IMR-90 (cell line): Measurements from ENCODE around the gene STPG4. TPM values are rescaled to one million over a fixed set of nuclear protein-coding genes. Genes with fewer than 3 reads are reported as not detected.

ENCODE experiments used
- ATAC-seq: fragments of 200-7000 bp; cut with Tn5 transposase; 2 replicates; pipeline ENCODE4 v1.9.1; 2020; ENCODE audit warnings: low read depth, mild to moderate bottlenecking, moderate library complexity
- BruUV-seq: library from RNA; stranded (reverse); fragments of 400-500 nt; replicated peaks from 2 replicates; lab custom pipeline; 2021; lab: Mats Ljungman, UMichigan
- CTCF ChIA-PET: fragments of 300-600 bp; formaldehyde crosslinking; extraction: SDS; loops from one replicate; lab custom pipeline; 2021; ENCODE audit warnings: antibody characterized with exemption; lab: Yijun Ruan, JAX
- POLR2A ChIA-PET: fragments of 300-600 bp; sonication (Branson Sonifier 250); formaldehyde crosslinking; loops from one replicate; lab custom pipeline; 2022; ENCODE audit warnings: antibody characterized with exemption; ENCODE audit not compliant: unreplicated experiment; lab: Charles Lee
- DNase-seq: peaks from one replicate; pipeline ENCODE4 v3.0.0; 2013
- H2AFZ ChIP-seq: replicated peaks from 2 replicates; pipeline ENCODE3; 2013; ENCODE audit warnings: low read length, mild to moderate bottlenecking; ENCODE audit not compliant: poor library complexity
- H2AK5ac ChIP-seq: 2 replicates; pipeline ENCODE4 v1.6.1; 2013; ENCODE audit warnings: low read depth, low read length, inconsistent platforms
- H2AK9ac ChIP-seq: replicated peaks from 2 replicates; pipeline ENCODE3; 2013; ENCODE audit warnings: mild to moderate bottlenecking, low read depth, low read length, moderate library complexity; ENCODE audit not compliant: poor library complexity
- H2BK120ac ChIP-seq: 2 replicates; pipeline ENCODE4 v1.6.1; 2013; ENCODE audit warnings: low read depth, low read length, inconsistent platforms
- H2BK15ac ChIP-seq: 3 replicates; pipeline ENCODE4 v1.6.1; 2013; ENCODE audit warnings: low read depth, low read length, inconsistent platforms
- H2BK20ac ChIP-seq: 2 replicates; pipeline ENCODE4 v1.6.1; 2013; ENCODE audit warnings: low read depth, mild to moderate bottlenecking, inconsistent platforms, low read length, moderate library complexity
- H2BK5ac ChIP-seq: 2 replicates; pipeline ENCODE4 v1.6.1; 2013; ENCODE audit warnings: mild to moderate bottlenecking, low read depth, low read length, inconsistent platforms; ENCODE audit not compliant: poor library complexity, severe bottlenecking
- H3K14ac ChIP-seq: replicated peaks from 2 replicates; pipeline ENCODE4 v1.6.1; 2013; ENCODE audit warnings: low read depth, low read length, inconsistent platforms
- H3K18ac ChIP-seq: 2 replicates; pipeline ENCODE4 v1.6.1; 2013; ENCODE audit warnings: low read depth, low read length, control low read depth
- H3K23ac ChIP-seq: 2 replicates; pipeline ENCODE4 v1.6.1; 2013; ENCODE audit warnings: low read depth, low read length, inconsistent platforms
- H3K27ac ChIP-seq: 2 replicates; pipeline ENCODE4 v1.5.1; 2013; ENCODE audit warnings: mild to moderate bottlenecking, control low read depth, low read length; ENCODE audit not compliant: insufficient read depth
- H3K27me3 ChIP-seq: 2 replicates; pipeline ENCODE4 v1.6.1; 2013; ENCODE audit warnings: low read length; ENCODE audit not compliant: control insufficient read depth, insufficient read depth
- H3K36me3 ChIP-seq: 2 replicates; pipeline ENCODE4 v1.6.1; 2013; ENCODE audit warnings: low read length, mixed read lengths; ENCODE audit not compliant: control insufficient read depth, insufficient read depth
- H3K4ac ChIP-seq: 2 replicates; pipeline ENCODE4 v1.6.1; 2013; ENCODE audit warnings: low read depth, low read length, inconsistent platforms
- H3K4me1 ChIP-seq: 2 replicates; pipeline ENCODE4 v1.6.1; 2013; ENCODE audit warnings: low read length, mixed read lengths; ENCODE audit not compliant: control insufficient read depth, insufficient read depth
- H3K4me2 ChIP-seq: 2 replicates; pipeline ENCODE4 v1.6.1; 2013; ENCODE audit warnings: low read depth, mild to moderate bottlenecking, control low read depth, low read length, moderate library complexity
- H3K4me3 ChIP-seq: 2 replicates; pipeline ENCODE4 v1.5.1; 2013; ENCODE audit warnings: low read depth, mild to moderate bottlenecking, control low read depth, low read length, moderate library complexity; ENCODE audit not compliant: insufficient read depth
- H3K56ac ChIP-seq: 2 replicates; pipeline ENCODE4 v1.6.1; 2013; ENCODE audit warnings: low read length, inconsistent platforms; ENCODE audit not compliant: insufficient read depth; ENCODE audit errors: extremely low read depth
- H3K79me1 ChIP-seq, 2 experiments: 2 replicates each; pipeline ENCODE4 v1.6.1; 2013; ENCODE audit warnings: low read length in 2 of 2, inconsistent platforms in 1 of 2, low read depth in 1 of 2
- H3K9ac ChIP-seq: 2 replicates; pipeline ENCODE4 v1.6.1; 2013; ENCODE audit warnings: low read depth, low read length, control low read depth
- H3K9me1 ChIP-seq: 2 replicates; pipeline ENCODE4 v1.6.1; 2013; ENCODE audit warnings: low read length, inconsistent platforms; ENCODE audit not compliant: insufficient read depth
- H3K9me3 ChIP-seq: 2 replicates; pipeline ENCODE4 v1.6.1; 2013; ENCODE audit warnings: low read length; ENCODE audit not compliant: control insufficient read depth, insufficient read depth
- H4K20me1 ChIP-seq: 2 replicates; pipeline ENCODE4 v1.6.1; 2013; ENCODE audit warnings: low read length, inconsistent platforms; ENCODE audit not compliant: insufficient read depth
- H4K5ac ChIP-seq: 2 replicates; pipeline ENCODE4 v1.6.1; 2013; ENCODE audit warnings: mild to moderate bottlenecking, low read depth, low read length, control low read depth
- H4K8ac ChIP-seq, 2 experiments: 2 replicates each; pipeline ENCODE4 v1.6.1; 2013; ENCODE audit warnings: low read depth in 2 of 2, low read length in 2 of 2, control low read depth in 1 of 2, inconsistent platforms in 1 of 2
- H4K91ac ChIP-seq: 2 replicates; pipeline ENCODE4 v1.6.1; 2013; ENCODE audit warnings: low read depth, low read length, inconsistent platforms; ENCODE audit not compliant: insufficient read depth
- BHLHE40 ChIP-seq: fragments of 150-350 bp; IDR thresholded peaks from 2 replicates; pipeline ENCODE4 v1.6.1; 2016; ENCODE audit warnings: mild to moderate bottlenecking, low read depth, low read length
- CEBPB ChIP-seq: IDR thresholded peaks from 2 replicates; pipeline ENCODE4 v1.6.1; 2012; ENCODE audit warnings: low read depth, low read length, improper control_type of control experiment
- CHD1 ChIP-seq: IDR thresholded peaks from 2 replicates; pipeline ENCODE4 v1.6.1; 2012; ENCODE audit warnings: low read depth, low read length, improper control_type of control experiment
- FOS ChIP-seq: fragments of 150-350 bp; IDR thresholded peaks from 2 replicates; pipeline ENCODE4 v1.6.1; 2016; ENCODE audit warnings: low read depth, low read length
- MAFK ChIP-seq: IDR thresholded peaks from 2 replicates; pipeline ENCODE4 v1.6.1; 2012; ENCODE audit warnings: low read depth, low read length, improper control_type of control experiment
- MAZ ChIP-seq: IDR thresholded peaks from 2 replicates; pipeline ENCODE4 v1.6.1; 2012; ENCODE audit warnings: low read depth, mild to moderate bottlenecking, low read length, improper control_type of control experiment, moderate library complexity, borderline replicate concordance
- MXI1 ChIP-seq: IDR thresholded peaks from 2 replicates; pipeline ENCODE4 v1.6.1; 2012; ENCODE audit warnings: low read depth, mild to moderate bottlenecking, low read length, moderate library complexity, borderline replicate concordance
- NFE2L2 ChIP-seq: fragments of 150-350 bp; IDR thresholded peaks from 2 replicates; pipeline ENCODE4 v1.6.1; 2016; ENCODE audit warnings: low read depth, mild to moderate bottlenecking, low read length
- POLR2A ChIP-seq: IDR thresholded peaks from 2 replicates; pipeline ENCODE4 v1.6.1; 2012; ENCODE audit warnings: mild to moderate bottlenecking, low read depth, low read length
- RAD21 ChIP-seq: IDR thresholded peaks from 2 replicates; pipeline ENCODE4 v1.6.1; 2012; ENCODE audit warnings: low read length, improper control_type of control experiment
- RCOR1 ChIP-seq: IDR thresholded peaks from 2 replicates; pipeline ENCODE4 v1.6.1; 2012; ENCODE audit warnings: mild to moderate bottlenecking, low read length, improper control_type of control experiment; ENCODE audit not compliant: insufficient replicate concordance
- RFX5 ChIP-seq: IDR thresholded peaks from 2 replicates; pipeline ENCODE4 v1.8.0; 2012; ENCODE audit warnings: low read depth, mild to moderate bottlenecking, low read length, moderate library complexity
- SMC3 ChIP-seq: fragments of 150-350 bp; IDR thresholded peaks from 2 replicates; pipeline ENCODE4 v1.6.1; 2016; ENCODE audit warnings: low read depth, mild to moderate bottlenecking, antibody characterized with exemption, low read length, moderate library complexity
- WGBS, 2 experiments: methylation state at CpG; one replicate each; pipeline versions ENCODE4 v1.1.5 to v1.1.7; 2013; ENCODE audit warnings: missing lambda C conversion rate in 2 of 2; ENCODE audit not compliant: insufficient read length in 1 of 2; ENCODE audit errors: extremely low coverage in 2 of 2; 5-methylcytosine and 5-hydroxymethylcytosine counted together
- dilution Hi-C: fragments of 300-500 bp; cut with HindIII; formaldehyde crosslinking; loops from one replicate; pipeline ENCODE4 v1.14.3; 2018; ENCODE audit warnings: low sequenced_read_pairs; ENCODE audit not compliant: unreplicated experiment
- in situ Hi-C: fragments of 300-500 bp; cut with MboI; formaldehyde crosslinking; loops from 3 replicates; pipeline ENCODE4 v1.14.3; 2019; ENCODE audit warnings: low sequenced_read_pairs, inconsistent platforms, mixed read lengths
- intact Hi-C: fragments of 100-400 bp; cut with micrococcal nuclease; formaldehyde crosslinking; loops from 2 replicates; pipeline ENCODE4 v1.10.0; 2022
- polyA plus RNA-seq, 3 experiments: library from polyadenylated mRNA; depleted of rRNA; stranded (reverse); fragments of >200 nt; gene quantifications; 2 replicates each; pipeline ENCODE4 v1.2.3, GENCODE V29; 2012; ENCODE audit warnings: low replicate concordance in 1 of 3
- total RNA-seq: library from RNA; depleted of rRNA; stranded (reverse); fragments of >200 nt; gene quantifications from 2 replicates; pipeline ENCODE4 v1.2.3, GENCODE V29; 2012
- TF ChIP-seq, protein P1 (sequence below): fragments of 150-350 bp; IDR thresholded peaks from 2 replicates; pipeline ENCODE4 v1.6.1; 2016; ENCODE audit warnings: low read depth, mild to moderate bottlenecking, low read length, moderate library complexity, borderline replicate concordance
- TF ChIP-seq, protein P2 (sequence below): fragments of 150-350 bp; IDR thresholded peaks from 2 replicates; pipeline ENCODE4 v1.6.1; 2017; ENCODE audit warnings: mild to moderate bottlenecking, antibody characterized with exemption, low read length, low read depth
- TF ChIP-seq, protein P3 (sequence below): conservative IDR thresholded peaks from 2 replicates; pipeline ENCODE4 v1.5.1; 2012; ENCODE audit warnings: mild to moderate bottlenecking, low read depth, low read length, improper control_type of control experiment

STPG4 gene
- total and polyA plus RNA-seq, 2 of the 4 experiments (the other 2 are of a cell fraction): 0.12 to 0.18 TPM

DNA sequence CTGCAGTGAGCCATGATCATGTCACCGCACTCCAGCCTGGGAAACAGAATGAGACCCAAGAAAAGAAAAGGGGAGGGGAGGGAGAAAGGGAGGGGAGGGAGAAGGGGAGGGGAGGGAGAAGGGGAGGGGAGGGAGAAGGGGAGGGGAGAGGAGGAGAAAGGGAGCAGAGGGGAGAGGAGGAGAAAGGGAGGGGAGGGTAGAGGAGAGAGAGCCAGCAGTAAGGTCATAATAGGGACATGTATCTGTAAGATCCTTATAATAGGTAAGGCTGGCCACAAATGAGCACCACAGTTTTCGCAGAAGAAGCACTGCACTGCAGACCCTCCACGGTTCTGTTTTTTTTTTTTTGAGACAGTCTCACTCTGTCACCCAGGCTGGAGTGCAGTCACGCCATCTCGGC lies 62.6 kb downstream of the STPG4 start:
- no peak overlapping the region for H2AK9ac ChIP-seq
- H4K5ac ChIP-seq: no peak overlapping the region
- peaks cover 0 to 6% of the 10 kb centered on the region in 2 experiments; a peak in 1 of 4 replicates for H3K79me1 ChIP-seq
- no peak overlapping the region for H2AK5ac ChIP-seq
- no peak overlapping the region for H2BK15ac ChIP-seq
- 100% methylated on average over 2 of the region's 5 CpGs; no CpG with 5 or more reads in 1 of the 2 experiments for WGBS, 2 experiments
- no peak overlapping the region for H2BK120ac ChIP-seq
- no peak overlapping the region for H4K91ac ChIP-seq
- H3K4me1 ChIP-seq: peaks cover 21% of the 10 kb centered on the region
- H4K20me1 ChIP-seq: no peaks in the 10 kb centered on the region
- H3K56ac ChIP-seq: no peak overlapping the region
- H3K27ac ChIP-seq: no peak overlapping the region
- H3K18ac ChIP-seq: no peak overlapping the region
- H3K23ac ChIP-seq: no peak overlapping the region
- no peak overlapping the region for H3K9ac ChIP-seq
- H3K14ac ChIP-seq: no peak overlapping the region
- no peak overlapping the region for H2BK20ac ChIP-seq
- peaks cover 20% of the 10 kb centered on the region for H3K9me1 ChIP-seq
- TF ChIP-seq POLR2A (no peak), NFE2L2 (no peak), CEBPB (no peak), CHD1 (no peak), FOS (no peak), SMC3 (no peak), RAD21 (no peak), RFX5 (no peak), MAFK (no peak), RCOR1 (no peak), MXI1 (no peak), MAZ (no peak), BHLHE40 (no peak)
- TF ChIP-seq, protein P1, sequence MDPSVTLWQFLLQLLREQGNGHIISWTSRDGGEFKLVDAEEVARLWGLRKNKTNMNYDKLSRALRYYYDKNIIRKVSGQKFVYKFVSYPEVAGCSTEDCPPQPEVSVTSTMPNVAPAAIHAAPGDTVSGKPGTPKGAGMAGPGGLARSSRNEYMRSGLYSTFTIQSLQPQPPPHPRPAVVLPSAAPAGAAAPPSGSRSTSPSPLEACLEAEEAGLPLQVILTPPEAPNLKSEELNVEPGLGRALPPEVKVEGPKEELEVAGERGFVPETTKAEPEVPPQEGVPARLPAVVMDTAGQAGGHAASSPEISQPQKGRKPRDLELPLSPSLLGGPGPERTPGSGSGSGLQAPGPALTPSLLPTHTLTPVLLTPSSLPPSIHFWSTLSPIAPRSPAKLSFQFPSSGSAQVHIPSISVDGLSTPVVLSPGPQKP: no peak
- TF ChIP-seq, protein P2, sequence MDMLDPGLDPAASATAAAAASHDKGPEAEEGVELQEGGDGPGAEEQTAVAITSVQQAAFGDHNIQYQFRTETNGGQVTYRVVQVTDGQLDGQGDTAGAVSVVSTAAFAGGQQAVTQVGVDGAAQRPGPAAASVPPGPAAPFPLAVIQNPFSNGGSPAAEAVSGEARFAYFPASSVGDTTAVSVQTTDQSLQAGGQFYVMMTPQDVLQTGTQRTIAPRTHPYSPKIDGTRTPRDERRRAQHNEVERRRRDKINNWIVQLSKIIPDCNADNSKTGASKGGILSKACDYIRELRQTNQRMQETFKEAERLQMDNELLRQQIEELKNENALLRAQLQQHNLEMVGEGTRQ: no peak
- TF ChIP-seq, protein P3, sequence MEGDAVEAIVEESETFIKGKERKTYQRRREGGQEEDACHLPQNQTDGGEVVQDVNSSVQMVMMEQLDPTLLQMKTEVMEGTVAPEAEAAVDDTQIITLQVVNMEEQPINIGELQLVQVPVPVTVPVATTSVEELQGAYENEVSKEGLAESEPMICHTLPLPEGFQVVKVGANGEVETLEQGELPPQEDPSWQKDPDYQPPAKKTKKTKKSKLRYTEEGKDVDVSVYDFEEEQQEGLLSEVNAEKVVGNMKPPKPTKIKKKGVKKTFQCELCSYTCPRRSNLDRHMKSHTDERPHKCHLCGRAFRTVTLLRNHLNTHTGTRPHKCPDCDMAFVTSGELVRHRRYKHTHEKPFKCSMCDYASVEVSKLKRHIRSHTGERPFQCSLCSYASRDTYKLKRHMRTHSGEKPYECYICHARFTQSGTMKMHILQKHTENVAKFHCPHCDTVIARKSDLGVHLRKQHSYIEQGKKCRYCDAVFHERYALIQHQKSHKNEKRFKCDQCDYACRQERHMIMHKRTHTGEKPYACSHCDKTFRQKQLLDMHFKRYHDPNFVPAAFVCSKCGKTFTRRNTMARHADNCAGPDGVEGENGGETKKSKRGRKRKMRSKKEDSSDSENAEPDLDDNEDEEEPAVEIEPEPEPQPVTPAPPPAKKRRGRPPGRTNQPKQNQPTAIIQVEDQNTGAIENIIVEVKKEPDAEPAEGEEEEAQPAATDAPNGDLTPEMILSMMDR: no peak
- H3K9me3 ChIP-seq: no peaks in the 10 kb centered on the region
- H2AFZ ChIP-seq: no peak overlapping the region
- H2BK5ac ChIP-seq: no peak overlapping the region
- no peak overlapping the region for H3K4me3 ChIP-seq
- intact Hi-C loops: loop anchor here (5.0 kb wide), 1 partner anchor 35 kb away; no protein-coding TSS in a partner anchor
- no peak overlapping the region for H4K8ac ChIP-seq
- no peak for ATAC-seq
- no peak overlapping the region for H3K4ac ChIP-seq
- no peak for DNase-seq
- dilution Hi-C loops: no loop called here
- in situ Hi-C loops: no loop called here
- ChIA-PET CTCF (no interaction called here), POLR2A (no interaction called here)
- H3K4me2 ChIP-seq: no peak overlapping the region
- H3K27me3 ChIP-seq: no peaks in the 10 kb centered on the region
- no peaks in the 10 kb centered on the region for H3K36me3 ChIP-seq
- BruUV-seq: no TSS peak
